ENCODE data around the gene FOXE1.
A peak's percentile ranks its signal among the peaks of the same experiment; 100 is the strongest.

Gene FOXE1

GRCh38 chr9:97830884-97831829 is 21.9 kb upstream of the FOXE1 start:
- H3K9me2 ChIP-seq (replicated peaks; ENCODE audit: low read depth, low read length), result no peaks in the 10 kb centered on the region
- H3K4me2 ChIP-seq (ENCODE audit: low read depth, low read length, poor library complexity, severe bottlenecking), result no peak overlapping the region
- H3K4me3 ChIP-seq (ENCODE audit: low read length, poor library complexity, severe bottlenecking), result no peak overlapping the region
- no peak for TF ChIP-seq EZH2phosphoT487 (IDR thresholded peaks at IDR 0.05; ENCODE audit: borderline replicate concordance)
- H3K79me2 ChIP-seq (ENCODE audit: insufficient read depth, low read length), result no peaks in the 10 kb centered on the region
- H3K9ac ChIP-seq (ENCODE audit: low read depth, low read length, poor library complexity, severe bottlenecking), result no peak overlapping the region
- no peaks in the 10 kb centered on the region for H3F3A ChIP-seq (ENCODE audit: low read depth)
- H3K4me1 ChIP-seq (ENCODE audit: insufficient read depth, low read length, poor library complexity, severe bottlenecking), result peaks cover 4% of the 10 kb centered on the region
- no peaks in the 10 kb centered on the region for H3K27me3 ChIP-seq (ENCODE audit: insufficient read depth, low read length, poor library complexity, severe bottlenecking)
- H4K20me1 ChIP-seq (ENCODE audit: insufficient read depth, low read length, poor library complexity, severe bottlenecking), result no peaks in the 10 kb centered on the region
- H3K9me3 ChIP-seq (ENCODE audit: insufficient read depth, low read depth, low read length), result no peaks in the 10 kb centered on the region
- H2AFZ ChIP-seq (ENCODE audit: low read length), result no peak overlapping the region
- H3K36me3 ChIP-seq (ENCODE audit: insufficient read depth, low read length), result no peaks in the 10 kb centered on the region

- Histone ChIP-seq H2AFZ (ENCODE audit: low read length) (peak overlapping the region; percentile 67; the same call in 1 of the 2 replicates), H3K79me2 (ENCODE audit: insufficient read depth, low read length) (no peaks in the 10 kb centered on the region), H3K4me2 (ENCODE audit: low read depth, low read length, poor library complexity, severe bottlenecking) (no peak overlapping the region), H3K9me2 (replicated peaks; ENCODE audit: low read depth, low read length) (no peaks in the 10 kb centered on the region), H3F3A (ENCODE audit: low read depth) (no peaks in the 10 kb centered on the region), H3K9ac (ENCODE audit: low read depth, low read length, poor library complexity, severe bottlenecking) (no peak overlapping the region), H3K36me3 (ENCODE audit: insufficient read depth, low read length) (no peaks in the 10 kb centered on the region), H3K4me3 (ENCODE audit: low read length, poor library complexity, severe bottlenecking) (no peak overlapping the region), H3K4me1 (ENCODE audit: insufficient read depth, low read length, poor library complexity, severe bottlenecking) (peaks cover 4% of the 10 kb centered on the region), H4K20me1 (ENCODE audit: insufficient read depth, low read length, poor library complexity, severe bottlenecking) (no peaks in the 10 kb centered on the region), H3K27me3 (ENCODE audit: insufficient read depth, low read length, poor library complexity, severe bottlenecking) (no peaks in the 10 kb centered on the region), H3K9me3 (ENCODE audit: insufficient read depth, low read depth, low read length) (no peaks in the 10 kb centered on the region)
- no peak for TF ChIP-seq EZH2phosphoT487 (IDR thresholded peaks at IDR 0.05; ENCODE audit: borderline replicate concordance)
- TF ChIP-seq, protein P1, sequence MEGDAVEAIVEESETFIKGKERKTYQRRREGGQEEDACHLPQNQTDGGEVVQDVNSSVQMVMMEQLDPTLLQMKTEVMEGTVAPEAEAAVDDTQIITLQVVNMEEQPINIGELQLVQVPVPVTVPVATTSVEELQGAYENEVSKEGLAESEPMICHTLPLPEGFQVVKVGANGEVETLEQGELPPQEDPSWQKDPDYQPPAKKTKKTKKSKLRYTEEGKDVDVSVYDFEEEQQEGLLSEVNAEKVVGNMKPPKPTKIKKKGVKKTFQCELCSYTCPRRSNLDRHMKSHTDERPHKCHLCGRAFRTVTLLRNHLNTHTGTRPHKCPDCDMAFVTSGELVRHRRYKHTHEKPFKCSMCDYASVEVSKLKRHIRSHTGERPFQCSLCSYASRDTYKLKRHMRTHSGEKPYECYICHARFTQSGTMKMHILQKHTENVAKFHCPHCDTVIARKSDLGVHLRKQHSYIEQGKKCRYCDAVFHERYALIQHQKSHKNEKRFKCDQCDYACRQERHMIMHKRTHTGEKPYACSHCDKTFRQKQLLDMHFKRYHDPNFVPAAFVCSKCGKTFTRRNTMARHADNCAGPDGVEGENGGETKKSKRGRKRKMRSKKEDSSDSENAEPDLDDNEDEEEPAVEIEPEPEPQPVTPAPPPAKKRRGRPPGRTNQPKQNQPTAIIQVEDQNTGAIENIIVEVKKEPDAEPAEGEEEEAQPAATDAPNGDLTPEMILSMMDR (conservative IDR thresholded peaks at IDR 0.05; ENCODE audit: low read length), result no peak
Measured at GRCh38 chr9:97831843-97832636, 21.0 kb upstream of the FOXE1 start.

- Histone ChIP-seq H3K9me3 (ENCODE audit: insufficient read depth, low read depth, low read length) (no peaks in the 10 kb centered on the region), H3K27me3 (ENCODE audit: insufficient read depth, low read length, poor library complexity, severe bottlenecking) (no peaks in the 10 kb centered on the region), H3K4me3 (ENCODE audit: low read length, poor library complexity, severe bottlenecking) (no peak overlapping the region), H3K9me2 (replicated peaks; ENCODE audit: low read depth, low read length) (no peaks in the 10 kb centered on the region), H3K9ac (ENCODE audit: low read depth, low read length, poor library complexity, severe bottlenecking) (no peak overlapping the region), H3K4me1 (ENCODE audit: insufficient read depth, low read length, poor library complexity, severe bottlenecking) (no peaks in the 10 kb centered on the region), H4K20me1 (ENCODE audit: insufficient read depth, low read length, poor library complexity, severe bottlenecking) (no peaks in the 10 kb centered on the region), H3K36me3 (ENCODE audit: insufficient read depth, low read length) (no peaks in the 10 kb centered on the region), H2AFZ (ENCODE audit: low read length) (no peak overlapping the region), H3K4me2 (ENCODE audit: low read depth, low read length, poor library complexity, severe bottlenecking) (no peak overlapping the region), H3K79me2 (ENCODE audit: insufficient read depth, low read length) (no peaks in the 10 kb centered on the region), H3F3A (ENCODE audit: low read depth) (no peaks in the 10 kb centered on the region)
- TF ChIP-seq, protein P1 (conservative IDR thresholded peaks at IDR 0.05; ENCODE audit: low read length), result no peak
- TF ChIP-seq EZH2phosphoT487 (IDR thresholded peaks at IDR 0.05; ENCODE audit: borderline replicate concordance), result no peak
Measured at GRCh38 chr9:97840521-97840920, 12.5 kb upstream of the FOXE1 start.
